Measurements from ENCODE around the gene OTUD1.

DNA sequence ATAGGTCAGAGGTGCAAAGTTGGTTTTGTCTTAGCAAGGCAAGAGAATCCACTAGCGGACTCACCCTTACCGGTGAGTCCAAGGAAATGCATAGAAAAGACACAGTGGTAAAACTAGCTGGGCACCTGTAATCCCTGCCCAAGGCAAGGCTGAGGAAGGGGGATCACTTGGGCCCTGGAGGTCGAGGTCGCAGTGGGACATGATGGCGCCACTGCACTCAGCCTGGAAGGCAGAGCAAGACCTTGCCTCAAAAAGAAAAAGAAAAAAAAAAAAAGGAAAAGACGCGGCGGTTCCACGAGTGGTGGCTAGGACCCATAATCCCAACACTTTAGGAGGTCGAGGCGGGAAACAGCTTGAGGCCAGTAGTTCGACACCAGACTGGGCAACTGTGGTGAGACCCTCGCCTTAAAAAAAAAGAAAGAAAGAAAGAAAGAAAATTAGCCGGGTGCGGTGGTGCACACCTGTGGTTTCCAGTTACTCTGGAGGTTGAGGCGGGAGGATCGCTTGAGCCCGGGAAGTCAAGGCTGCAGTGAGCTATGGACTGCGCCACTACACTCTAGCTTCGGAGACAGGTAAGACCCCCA, 820 bp upstream of the OTUD1 start:
- TF ChIP-seq CTCF (IDR thresholded peaks at IDR 0.05; ENCODE audit: poor library complexity) = no peak
- TF ChIP-seq EZH2 (IDR thresholded peaks at IDR 0.05; ENCODE audit: borderline replicate concordance) = no peak

Measured in hepatocyte (in vitro differentiated cells).